Hepatocyte (in vitro differentiated cells): ENCODE measurements around the gene PIK3CA.

ENCODE experiments used
- CTCF ChIP-seq: fragments of 200-600 bp; sonication (generic); IDR thresholded peaks from 2 replicates; pipeline ENCODE4 v1.5.1; 2016; ENCODE audit warnings: antibody characterized with exemption, mild to moderate bottlenecking; ENCODE audit not compliant: poor library complexity
- EZH2phosphoT487 ChIP-seq: fragments of 200-600 bp; sonication (generic); IDR thresholded peaks from one replicate; pipeline ENCODE4 v1.6.1; 2018; ENCODE audit warnings: antibody characterized with exemption, mild to moderate bottlenecking, low read depth, moderate library complexity; ENCODE audit not compliant: unreplicated experiment, severe bottlenecking

- TF ChIP-seq CTCF (no peak), EZH2phosphoT487 (no peak)
Observed at GRCh38 chr3:179289295-179289694, 141.1 kb downstream of the PIK3CA start.
